PC-3 (cell line): ENCODE data around the gene UQCRH. TPM values are rescaled to one million over a fixed set of nuclear protein-coding genes. Genes with fewer than 3 reads are reported as not detected.

ENCODE experiments used
- ATAC-seq: fragments of 200-7000 bp; cut with Tn5 transposase; 2 replicates; pipeline ENCODE4 v1.9.1; 2020; ENCODE audit warnings: mild to moderate bottlenecking, moderate library complexity
- BruUV-seq: library from RNA; stranded (reverse); fragments of 400-500 nt; replicated peaks from 2 replicates; lab custom pipeline; 2021; lab: Mats Ljungman, UMichigan
- CTCF ChIA-PET: fragments of 300-600 bp; sonication (Branson Sonifier 250); formaldehyde crosslinking; loops from one replicate; lab custom pipeline; 2022; ENCODE audit warnings: antibody characterized with exemption; lab: Charles Lee
- POLR2A ChIA-PET: fragments of 300-600 bp; sonication (Branson Sonifier 250); formaldehyde crosslinking; loops from one replicate; lab custom pipeline; 2022; ENCODE audit warnings: antibody characterized with exemption; ENCODE audit not compliant: unreplicated experiment; lab: Charles Lee
- DNase-seq: peaks from one replicate; pipeline ENCODE4 v3.0.0-alpha.2; 2015
- H2AFZ ChIP-seq: fragments of 300-600 bp; sonication (generic); 2 replicates; pipeline ENCODE4 v1.6.0; 2016; ENCODE audit warnings: antibody characterized with exemption, low read length
- H3F3A ChIP-seq: fragments of 300-600 bp; sonication (generic); one replicate; pipeline ENCODE4 v1.6.0; 2017; ENCODE audit warnings: antibody characterized with exemption, low read length, control low read depth, mild to moderate bottlenecking; ENCODE audit not compliant: unreplicated experiment
- H3K27ac ChIP-seq: fragments of 300-600 bp; sonication (generic); 2 replicates; pipeline ENCODE4 v1.5.1; 2016; ENCODE audit warnings: mild to moderate bottlenecking, low read length
- H3K27me3 ChIP-seq: fragments of 300-600 bp; sonication (generic); 2 replicates; pipeline ENCODE4 v1.6.1; 2016; ENCODE audit warnings: low read length, mixed read lengths
- H3K36me3 ChIP-seq: fragments of 300-600 bp; sonication (generic); 2 replicates; pipeline ENCODE4 v1.6.1; 2016; ENCODE audit warnings: low read depth, mixed run types, low read length, mixed read lengths
- H3K4me1 ChIP-seq: fragments of 300-600 bp; sonication (generic); 2 replicates; pipeline ENCODE4 v1.5.1; 2016; ENCODE audit warnings: low read length; ENCODE audit not compliant: insufficient read depth
- H3K4me2 ChIP-seq: fragments of 300-600 bp; sonication (generic); 2 replicates; pipeline ENCODE4 v1.6.0; 2016; ENCODE audit warnings: low read length
- H3K4me3 ChIP-seq: fragments of 300-600 bp; sonication (generic); 2 replicates; pipeline ENCODE4 v1.5.1; 2016; ENCODE audit warnings: mild to moderate bottlenecking, low read length, mixed read lengths
- H3K79me2 ChIP-seq: fragments of 300-600 bp; sonication (generic); 2 replicates; pipeline ENCODE4 v1.6.1; 2017; ENCODE audit warnings: low read length, mixed read lengths
- H3K9ac ChIP-seq: fragments of 300-600 bp; sonication (generic); 2 replicates; pipeline ENCODE4 v1.6.0; 2016; ENCODE audit warnings: mild to moderate bottlenecking, low read length
- H3K9me2 ChIP-seq: fragments of 300-600 bp; sonication (generic); replicated peaks from 2 replicates; pipeline ENCODE4 v1.6.1; 2016; ENCODE audit warnings: mixed run types, low read length, mixed read lengths
- H3K9me3 ChIP-seq: fragments of 300-600 bp; sonication (generic); 2 replicates; pipeline ENCODE4 v1.6.1; 2016; ENCODE audit warnings: low read length, mixed read lengths
- H4K20me1 ChIP-seq: fragments of 300-600 bp; sonication (generic); 2 replicates; pipeline ENCODE4 v1.6.1; 2016; ENCODE audit warnings: low read length, mixed read lengths
- EZH2 ChIP-seq: fragments of 300-600 bp; sonication (generic); IDR thresholded peaks from one replicate; pipeline ENCODE4 v1.6.1; 2017; ENCODE audit warnings: antibody characterized with exemption, mild to moderate bottlenecking, low read length; ENCODE audit not compliant: unreplicated experiment
- EZH2phosphoT487 ChIP-seq: fragments of 300-600 bp; sonication (generic); IDR thresholded peaks from 2 replicates; pipeline ENCODE4 v1.6.1; 2018; ENCODE audit warnings: mild to moderate bottlenecking, antibody characterized with exemption, low read length, borderline replicate concordance
- intact Hi-C: fragments of 100-400 bp; cut with micrococcal nuclease; formaldehyde crosslinking; loops from 2 replicates; pipeline ENCODE4 v1.9.0; 2023
- total RNA-seq: library from RNA; depleted of rRNA; stranded (reverse); fragments of >200 nt; gene quantifications from 2 replicates; pipeline ENCODE4 v1.2.3, GENCODE V29; 2014
- TF ChIP-seq, protein P1 (sequence below): fragments of 300-600 bp; sonication (generic); conservative IDR thresholded peaks from 2 replicates; pipeline ENCODE4 v1.5.1; 2017; ENCODE audit warnings: antibody characterized with exemption, low read depth, mild to moderate bottlenecking, low read length

Gene UQCRH
- total RNA-seq, 1 experiment from 2014 or later, result 885 TPM

DNA sequence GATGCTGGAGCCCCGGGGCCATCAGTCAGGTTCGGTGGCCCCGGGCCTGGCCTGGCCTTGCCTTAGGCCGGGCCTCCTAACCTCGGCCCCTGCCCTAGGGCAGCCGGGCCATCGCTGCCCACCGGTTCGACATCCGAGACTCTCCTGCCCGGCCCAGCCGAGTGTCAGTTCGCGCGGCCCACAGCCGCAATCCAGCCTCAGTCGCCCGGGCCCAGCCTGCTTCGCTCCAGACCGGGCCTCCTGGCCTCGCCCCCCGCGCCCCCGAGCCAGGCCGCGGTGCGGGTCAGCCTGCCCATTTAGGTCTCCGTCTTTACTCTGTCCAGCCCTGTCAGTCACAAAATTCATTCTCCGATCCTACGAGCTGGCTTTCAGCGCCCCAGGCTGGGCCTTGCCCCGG lies 859 bp upstream of the UQCRH start:
- peaks cover 38% of the 10 kb centered on the region for H4K20me1 ChIP-seq
- no peaks in the 10 kb centered on the region for H3K9me3 ChIP-seq
- H3K9me2 ChIP-seq, result no peaks in the 10 kb centered on the region
- no peaks in the 10 kb centered on the region for H3K27me3 ChIP-seq
- H3F3A ChIP-seq, result no peaks in the 10 kb centered on the region
- intact Hi-C loops, result loop anchor here (1.0 to 10.0 kb wide), 2 partner anchors 38 to 58 kb away; partner anchors contain the start of genes NSUN4 and RAD54L
- DNase-seq (peak; percentile 24), ATAC-seq (peak; percentile 4)
- POLR2A ChIA-PET, result interaction anchor here (1.8 kb wide), 1 partner anchor 55 kb away, joined by 6 read pairs; the partner anchor contains the start of gene RAD54L
- peaks cover 25% of the 10 kb centered on the region for H3K4me1 ChIP-seq
- CTCF ChIA-PET, result interaction anchor here (0.8 to 0.9 kb wide), 3 partner anchors 37 to 57 kb away, joined by 3 to 7 read pairs (median 4); no protein-coding TSS in a partner anchor
- H2AFZ ChIP-seq, result peak overlapping the region; percentile 65
- peaks cover 98% of the 10 kb centered on the region for H3K79me2 ChIP-seq
- H3K4me3 ChIP-seq, result peak overlapping the region; percentile 99
- BruUV-seq, result no TSS peak
- H3K36me3 ChIP-seq, result peaks cover 5% of the 10 kb centered on the region; the same call in 1 of the 2 replicates
- H3K9ac ChIP-seq, result peak overlapping the region; percentile 99
- H3K27ac ChIP-seq, result peak overlapping the region; percentile 76
- H3K4me2 ChIP-seq, result peak overlapping the region; percentile 86
- TF ChIP-seq, protein P1, sequence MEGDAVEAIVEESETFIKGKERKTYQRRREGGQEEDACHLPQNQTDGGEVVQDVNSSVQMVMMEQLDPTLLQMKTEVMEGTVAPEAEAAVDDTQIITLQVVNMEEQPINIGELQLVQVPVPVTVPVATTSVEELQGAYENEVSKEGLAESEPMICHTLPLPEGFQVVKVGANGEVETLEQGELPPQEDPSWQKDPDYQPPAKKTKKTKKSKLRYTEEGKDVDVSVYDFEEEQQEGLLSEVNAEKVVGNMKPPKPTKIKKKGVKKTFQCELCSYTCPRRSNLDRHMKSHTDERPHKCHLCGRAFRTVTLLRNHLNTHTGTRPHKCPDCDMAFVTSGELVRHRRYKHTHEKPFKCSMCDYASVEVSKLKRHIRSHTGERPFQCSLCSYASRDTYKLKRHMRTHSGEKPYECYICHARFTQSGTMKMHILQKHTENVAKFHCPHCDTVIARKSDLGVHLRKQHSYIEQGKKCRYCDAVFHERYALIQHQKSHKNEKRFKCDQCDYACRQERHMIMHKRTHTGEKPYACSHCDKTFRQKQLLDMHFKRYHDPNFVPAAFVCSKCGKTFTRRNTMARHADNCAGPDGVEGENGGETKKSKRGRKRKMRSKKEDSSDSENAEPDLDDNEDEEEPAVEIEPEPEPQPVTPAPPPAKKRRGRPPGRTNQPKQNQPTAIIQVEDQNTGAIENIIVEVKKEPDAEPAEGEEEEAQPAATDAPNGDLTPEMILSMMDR, result no peak
- TF ChIP-seq EZH2, result no peak
- TF ChIP-seq EZH2phosphoT487, result no peak

DNA sequence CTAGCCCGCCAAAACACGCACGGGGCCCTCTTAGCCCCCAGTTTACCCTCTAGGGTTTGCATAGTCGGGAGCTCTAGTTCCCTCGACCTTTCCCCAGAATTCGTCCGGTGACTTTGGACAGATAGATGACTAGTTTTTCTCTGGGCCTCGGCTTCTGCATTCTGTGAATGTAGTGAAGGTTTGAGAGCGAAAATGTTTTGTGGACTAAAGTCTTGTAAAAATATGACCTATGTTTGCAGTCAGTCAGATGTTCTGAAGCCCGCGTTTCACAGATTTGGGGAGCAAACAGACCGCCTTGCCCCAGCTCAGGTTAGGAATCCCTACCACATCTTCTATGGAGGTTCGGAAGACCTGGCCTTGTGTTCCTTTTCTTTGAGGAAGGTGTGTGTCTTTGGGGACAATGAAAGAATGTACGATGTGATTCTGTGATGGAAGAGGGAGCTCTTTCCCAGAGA lies 401 bp downstream of the UQCRH start:
- TF ChIP-seq, protein P1, result no peak
- no peak for TF ChIP-seq EZH2
- no peak for TF ChIP-seq EZH2phosphoT487
- H3K4me3 ChIP-seq, result peak overlapping the region; percentile 99
- peak overlapping the region; percentile 86 for H3K4me2 ChIP-seq
- H3K27ac ChIP-seq, result peak overlapping the region; percentile 76
- peak overlapping the region; percentile 99 for H3K9ac ChIP-seq
- peak overlapping the region; percentile 65 for H2AFZ ChIP-seq
- no peaks in the 10 kb centered on the region for H3K9me3 ChIP-seq
- DNase-seq (no peak), ATAC-seq (no peak)
- H3F3A ChIP-seq, result no peaks in the 10 kb centered on the region
- ChIA-PET CTCF (interaction anchor here (0.7 kb wide), 1 partner anchor 57 kb away, joined by 3 read pairs; no protein-coding TSS in a partner anchor), POLR2A (interaction anchor here (1.8 kb wide), 1 partner anchor 57 kb away, joined by 6 read pairs; the partner anchor contains the start of gene RAD54L)
- H3K27me3 ChIP-seq, result no peaks in the 10 kb centered on the region
- peaks cover 47% of the 10 kb centered on the region for H4K20me1 ChIP-seq
- H3K36me3 ChIP-seq, result peaks cover 10% of the 10 kb centered on the region
- peaks cover 28% of the 10 kb centered on the region for H3K4me1 ChIP-seq
- H3K79me2 ChIP-seq, result peaks cover 98% of the 10 kb centered on the region
- no peaks in the 10 kb centered on the region for H3K9me2 ChIP-seq
- intact Hi-C loops, result loop anchor here (1.0 to 10.0 kb wide), 3 partner anchors 36 to 59 kb away; partner anchors contain the start of genes NSUN4 and RAD54L
- BruUV-seq, result TSS peak; percentile 87

DNA sequence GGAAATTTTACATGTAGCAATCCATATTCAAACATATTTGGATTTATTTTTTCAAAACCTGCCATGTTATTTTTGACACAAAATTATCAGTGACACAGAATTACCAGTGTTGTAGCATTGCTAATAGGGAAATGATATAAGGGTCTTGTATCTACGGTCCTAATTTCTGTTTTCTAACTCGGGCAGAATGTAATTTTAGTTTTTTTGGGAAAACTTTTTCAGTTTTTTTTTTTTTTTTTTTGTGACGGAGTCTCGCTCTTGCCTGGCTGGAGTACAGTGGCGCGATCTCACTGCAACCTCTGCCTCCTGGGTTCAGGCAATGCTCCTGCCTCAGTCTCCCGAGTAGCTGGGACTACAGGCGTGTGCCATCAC lies 2.6 kb downstream of the UQCRH start:
- Histone ChIP-seq H3K27ac (no peak overlapping the region), H3K4me3 (peak overlapping the region; percentile 72), H3F3A (no peaks in the 10 kb centered on the region), H2AFZ (no peak overlapping the region), H3K9me2 (no peaks in the 10 kb centered on the region), H3K36me3 (peaks cover 26% of the 10 kb centered on the region), H4K20me1 (peaks cover 48% of the 10 kb centered on the region), H3K4me2 (peak overlapping the region; percentile 89), H3K4me1 (peaks cover 19% of the 10 kb centered on the region), H3K79me2 (peaks cover 93% of the 10 kb centered on the region), H3K9me3 (no peaks in the 10 kb centered on the region), H3K9ac (peak overlapping the region; percentile 66), H3K27me3 (no peaks in the 10 kb centered on the region)
- no peak for DNase-seq
- ATAC-seq, result no peak
- no TSS peak for BruUV-seq
- intact Hi-C loops, result loop anchor here (10.0 kb wide), 1 partner anchor 61 kb away; the partner anchor contains the start of gene RAD54L
- POLR2A ChIA-PET, result no interaction called here
- TF ChIP-seq, protein P1, result no peak
- TF ChIP-seq EZH2 (no peak), EZH2phosphoT487 (no peak)
- CTCF ChIA-PET, result interaction anchor here (0.7 kb wide), 1 partner anchor 887 kb away, joined by 4 read pairs; no protein-coding TSS in a partner anchor
